Measurements from ENCODE around the gene GFPT2. TPM values are rescaled to one million over a fixed set of nuclear protein-coding genes. Genes with fewer than 3 reads are reported as not detected.

Gene GFPT2
- total RNA-seq, 2 donors from 2014 or later = 0.62 to 3.2 TPM

DNA sequence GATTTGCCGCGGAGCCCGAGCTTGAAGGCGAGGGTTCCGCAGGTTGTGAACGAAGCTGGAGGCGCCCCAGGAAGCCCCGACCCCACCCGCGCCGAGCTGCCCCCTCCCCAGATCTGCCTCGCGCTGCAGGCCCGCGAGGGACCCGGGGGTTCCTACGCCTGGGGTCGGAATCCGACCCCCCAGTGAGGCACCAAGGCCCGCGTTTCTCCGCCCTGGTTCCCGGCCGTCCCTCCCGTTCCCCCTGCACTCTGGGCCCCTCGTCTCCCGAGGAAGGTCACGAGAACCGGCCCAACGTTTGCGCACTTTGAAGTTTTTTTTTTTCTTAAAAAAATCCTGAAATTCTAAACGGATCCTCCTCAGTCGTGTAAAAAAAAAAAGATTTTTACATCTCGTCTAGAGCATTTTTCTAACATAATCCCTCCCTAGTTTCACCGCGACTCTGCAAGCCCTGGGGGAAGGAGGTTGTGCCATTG lies 880 bp upstream of the GFPT2 start:
- Histone ChIP-seq H3K36me3 (no peaks in the 10 kb centered on the region), H3K4me1 (peaks cover 15% of the 10 kb centered on the region), H3K27me3 (peaks cover 35% of the 10 kb centered on the region), H3K9me3 (no peaks in the 10 kb centered on the region), H3K27ac (no peak overlapping the region), H3K4me3 (peak overlapping the region; percentile 67), H3K9ac (ENCODE audit: low read depth in 2 of 2, low read length in 2 of 2) (no peak overlapping the region)
- TF ChIP-seq, protein P1, sequence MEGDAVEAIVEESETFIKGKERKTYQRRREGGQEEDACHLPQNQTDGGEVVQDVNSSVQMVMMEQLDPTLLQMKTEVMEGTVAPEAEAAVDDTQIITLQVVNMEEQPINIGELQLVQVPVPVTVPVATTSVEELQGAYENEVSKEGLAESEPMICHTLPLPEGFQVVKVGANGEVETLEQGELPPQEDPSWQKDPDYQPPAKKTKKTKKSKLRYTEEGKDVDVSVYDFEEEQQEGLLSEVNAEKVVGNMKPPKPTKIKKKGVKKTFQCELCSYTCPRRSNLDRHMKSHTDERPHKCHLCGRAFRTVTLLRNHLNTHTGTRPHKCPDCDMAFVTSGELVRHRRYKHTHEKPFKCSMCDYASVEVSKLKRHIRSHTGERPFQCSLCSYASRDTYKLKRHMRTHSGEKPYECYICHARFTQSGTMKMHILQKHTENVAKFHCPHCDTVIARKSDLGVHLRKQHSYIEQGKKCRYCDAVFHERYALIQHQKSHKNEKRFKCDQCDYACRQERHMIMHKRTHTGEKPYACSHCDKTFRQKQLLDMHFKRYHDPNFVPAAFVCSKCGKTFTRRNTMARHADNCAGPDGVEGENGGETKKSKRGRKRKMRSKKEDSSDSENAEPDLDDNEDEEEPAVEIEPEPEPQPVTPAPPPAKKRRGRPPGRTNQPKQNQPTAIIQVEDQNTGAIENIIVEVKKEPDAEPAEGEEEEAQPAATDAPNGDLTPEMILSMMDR (IDR thresholded peaks at IDR 0.05) = no peak
- intact Hi-C loops (cut with DNase I) = no loop called here
- DNase-seq = no peak

GRCh38 chr5:180352116-180353047 lies 754 bp downstream of the GFPT2 start:
- DNase-seq = no peak
- Histone ChIP-seq H3K27ac (no peak overlapping the region), H3K36me3 (no peaks in the 10 kb centered on the region), H3K4me3 (peak overlapping the region; percentile 67), H3K9ac (ENCODE audit: low read depth in 2 of 2, low read length in 2 of 2) (peak overlapping the region in 1 of 2 donors; percentile 63), H3K4me1 (peaks cover 15% of the 10 kb centered on the region), H3K9me3 (no peaks in the 10 kb centered on the region), H3K27me3 (peaks cover 35% of the 10 kb centered on the region)
- intact Hi-C loops (cut with DNase I) = no loop called here
- TF ChIP-seq, protein P1 (IDR thresholded peaks at IDR 0.05) = no peak

GRCh38 chr5:180350711-180351465 lies 2.2 kb downstream of the GFPT2 start:
- DNase-seq = no peak
- H3K4me3 ChIP-seq = no peak overlapping the region
- H3K9me3 ChIP-seq = no peaks in the 10 kb centered on the region
- H3K9ac ChIP-seq (ENCODE audit: low read depth in 2 of 2, low read length in 2 of 2) = no peak overlapping the region
- TF ChIP-seq, protein P1 (IDR thresholded peaks at IDR 0.05) = no peak
- no peak overlapping the region for H3K27ac ChIP-seq
- peaks cover 15% of the 10 kb centered on the region for H3K4me1 ChIP-seq
- intact Hi-C loops (cut with DNase I) = no loop called here
- peaks cover 35% of the 10 kb centered on the region for H3K27me3 ChIP-seq
- no peaks in the 10 kb centered on the region for H3K36me3 ChIP-seq

- no peak overlapping the region for H3K9ac ChIP-seq (ENCODE audit: low read depth in 2 of 2, low read length in 2 of 2)
- H3K27me3 ChIP-seq = peaks cover 35% of the 10 kb centered on the region
- intact Hi-C loops (cut with DNase I) = no loop called here
- no peaks in the 10 kb centered on the region for H3K9me3 ChIP-seq
- H3K4me3 ChIP-seq = no peak overlapping the region
- peaks cover 15% of the 10 kb centered on the region for H3K4me1 ChIP-seq
- H3K36me3 ChIP-seq = no peaks in the 10 kb centered on the region
- no peak overlapping the region for H3K27ac ChIP-seq
- DNase-seq = no peak
- TF ChIP-seq, protein P1 (IDR thresholded peaks at IDR 0.05) = no peak
Observed at GRCh38 chr5:180350296-180350695, 2.8 kb downstream of the GFPT2 start.

DNA sequence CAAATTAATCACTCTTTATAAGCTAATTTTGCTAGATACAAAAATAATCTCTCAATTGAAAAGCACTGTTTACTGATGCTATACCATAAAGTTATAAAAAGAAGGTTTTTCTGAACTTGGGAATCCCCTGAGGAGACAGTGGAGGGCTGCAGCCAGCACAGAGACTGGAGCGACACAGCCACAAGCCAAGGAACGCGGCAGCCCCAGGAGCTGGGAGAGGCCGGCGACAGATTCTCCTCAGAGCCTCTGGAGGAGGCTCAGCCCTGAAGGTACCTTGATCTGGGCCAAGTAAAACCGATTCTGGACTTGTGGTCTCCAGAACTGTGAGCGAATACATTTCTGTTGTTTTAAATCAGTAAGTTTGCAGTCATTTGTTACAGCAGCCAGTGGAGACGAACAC lies 3.7 kb downstream of the GFPT2 start:
- Histone ChIP-seq H3K27me3 (peaks cover 31% of the 10 kb centered on the region), H3K9me3 (no peaks in the 10 kb centered on the region), H3K36me3 (no peaks in the 10 kb centered on the region), H3K4me3 (no peak overlapping the region), H3K9ac (ENCODE audit: low read depth in 2 of 2, low read length in 2 of 2) (no peak overlapping the region), H3K27ac (no peak overlapping the region), H3K4me1 (peaks cover 15% of the 10 kb centered on the region)
- intact Hi-C loops (cut with DNase I) = no loop called here
- no peak for DNase-seq
- TF ChIP-seq, protein P1 (IDR thresholded peaks at IDR 0.05) = no peak

Measured in colonic mucosa (tissue), 4 donors.